Lower leg skin (tissue), 4 donors: ENCODE data around the gene MAP1LC3B. TPM values are rescaled to one million over a fixed set of nuclear protein-coding genes. Genes with fewer than 3 reads are reported as not detected.
A peak's percentile ranks its signal among the peaks of the same experiment; 100 is the strongest.

Source experiments
- DNase-seq, 2 donors: peaks; one replicate each; pipeline ENCODE4 v3.0.0-alpha.2; 2019; ENCODE audit warnings: low spot score in 2 of 2
- H3K4me3 ChIP-seq: fragments of 200-600 bp; sonication (generic); 2 replicates; pipeline ENCODE4 v1.5.1; 2017; ENCODE audit warnings: mild to moderate bottlenecking, low read depth; ENCODE audit not compliant: poor library complexity, severe bottlenecking
- CTCF ChIP-seq, 3 donors: fragments of 450-650 bp; IDR thresholded peaks; one replicate each; pipeline ENCODE4 v1.5.1; 2016; ENCODE audit warnings: antibody characterized with exemption in 3 of 3, mild to moderate bottlenecking in 3 of 3, moderate library complexity in 2 of 3
- POLR2A ChIP-seq, 2 donors: fragments of 450-650 bp; IDR thresholded peaks; one replicate each; pipeline ENCODE4 v1.6.1; 2016 to 2017; ENCODE audit warnings: antibody characterized with exemption in 2 of 2, mild to moderate bottlenecking in 1 of 2, moderate library complexity in 1 of 2
- WGBS, 2 donors: methylation state at CpG; one replicate each; pipeline ENCODE4 v1.1.5; 2018; 5-methylcytosine and 5-hydroxymethylcytosine counted together
- intact Hi-C: fragments of 100-400 bp; cut with DNase I; formaldehyde crosslinking; loops from one replicate; pipeline ENCODE4 v1.15.0; 2023; ENCODE audit warnings: low total_unique reads
- total RNA-seq, 4 donors: library from RNA; depleted of rRNA; stranded (reverse); fragments of >200 nt; gene quantifications; one replicate each; pipeline ENCODE4 v1.1.0, GENCODE V29; 2016

The MAP1LC3B gene
- total RNA-seq, 4 donors from 2014 or later: 73.8 to 76.4 (median 74.5) TPM

GRCh38 chr16:87393680-87394055 is 1.5 kb downstream of the MAP1LC3B start:
- TF ChIP-seq POLR2A (IDR thresholded peaks at IDR 0.05) (no peak), CTCF (IDR thresholded peaks at IDR 0.05) (no peak)
- peak in 1 of 2 donors; percentile 74 for DNase-seq
- no peak overlapping the region for H3K4me3 ChIP-seq
- WGBS, 2 donors: 78 to 79% methylated on average over 6 of the region's 6 CpGs
- intact Hi-C loops: no loop called here

- TF ChIP-seq POLR2A (IDR thresholded peaks at IDR 0.05): no peak
- TF ChIP-seq CTCF (IDR thresholded peaks at IDR 0.05): no peak
- intact Hi-C loops: no loop called here
- WGBS, 2 donors: 49 to 51% methylated on average over 7 of the region's 7 CpGs
- peak in 1 of 2 donors; percentile 69 for DNase-seq
- H3K4me3 ChIP-seq: no peak overlapping the region
Measured at GRCh38 chr16:87395181-87395842, 3.2 kb downstream of the MAP1LC3B start.

GRCh38 chr16:87404764-87405625 is 12.9 kb downstream of the MAP1LC3B start:
- intact Hi-C loops: no loop called here
- DNase-seq: peak in 1 of 2 donors; percentile 83
- H3K4me3 ChIP-seq: no peak overlapping the region
- WGBS, 2 donors: 88 to 93% methylated on average over 19 of the region's 19 CpGs
- no peak for TF ChIP-seq POLR2A (IDR thresholded peaks at IDR 0.05)
- no peak for TF ChIP-seq CTCF (IDR thresholded peaks at IDR 0.05)

- intact Hi-C loops: no loop called here
- DNase-seq: peak in 1 of 2 donors; percentile 73
- 88 to 91% methylated on average over 14 of the region's 14 CpGs for WGBS, 2 donors
- H3K4me3 ChIP-seq: no peak overlapping the region
- TF ChIP-seq POLR2A (IDR thresholded peaks at IDR 0.05) (no peak), CTCF (IDR thresholded peaks at IDR 0.05) (no peak)
Measured at GRCh38 chr16:87406495-87407088, 14.5 kb downstream of the MAP1LC3B start.

GRCh38 chr16:87407511-87408112 is 15.5 kb downstream of the MAP1LC3B start:
- H3K4me3 ChIP-seq: no peak overlapping the region
- intact Hi-C loops: no loop called here
- 76 to 79% methylated on average over 26 of the region's 26 CpGs for WGBS, 2 donors
- DNase-seq: peak; percentile 43 to 89
- no peak for TF ChIP-seq CTCF (IDR thresholded peaks at IDR 0.05)
- no peak for TF ChIP-seq POLR2A (IDR thresholded peaks at IDR 0.05)
